ENCODE measurements around the gene ZNF385A. TPM values are rescaled to one million over a fixed set of nuclear protein-coding genes. Genes with fewer than 3 reads are reported as not detected.
"Not testable (repeated sequence)": the region's sequence is repeated elsewhere in the genome, so short reads cannot be mapped to it uniquely, and the experiment has no call there.

ZNF385A gene
- total and polyA plus RNA-seq, 2 of the 4 experiments (the other 2 are of a cell fraction): 0.36 to 2.5 TPM

DNA sequence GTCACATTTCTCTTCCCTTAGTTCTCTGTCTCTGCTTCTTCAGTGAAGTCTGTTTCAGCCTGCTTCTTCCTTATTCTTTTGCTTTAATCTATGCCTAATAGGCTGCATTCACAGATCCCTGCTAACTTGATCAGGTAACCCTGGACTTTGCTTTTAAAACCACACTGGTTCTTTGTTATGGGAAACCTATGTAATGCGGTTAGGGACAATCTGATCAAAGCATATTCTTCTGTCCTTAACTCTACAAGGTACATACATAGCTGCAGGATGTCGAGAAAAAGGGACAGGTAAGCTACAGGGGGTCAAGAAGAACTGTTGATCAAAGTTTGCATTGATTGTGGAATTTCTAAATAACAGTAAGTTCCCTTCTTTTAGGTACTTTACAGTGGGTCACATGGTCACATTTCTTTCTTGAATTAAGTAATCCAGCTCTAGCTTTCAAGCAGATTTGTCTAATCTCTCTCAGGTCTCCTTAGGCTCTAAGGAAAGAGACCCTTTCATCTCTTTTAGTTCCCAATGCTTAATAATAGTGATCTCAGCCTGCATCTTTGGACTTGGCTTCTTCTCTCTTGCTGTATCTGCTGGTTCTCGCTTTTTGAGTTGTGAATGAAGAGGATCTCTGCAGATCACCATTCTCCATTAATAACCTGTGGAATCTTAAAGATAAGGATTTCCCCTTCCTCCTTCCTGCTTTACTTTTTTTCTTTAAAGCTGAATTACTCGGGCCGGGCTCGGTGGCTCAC is 55.8 kb downstream of the ZNF385A start:
- no peak overlapping the region for H2AK9ac ChIP-seq (replicated peaks; ENCODE audit: low read depth, low read length, poor library complexity)
- peak overlapping the region; percentile 77; the same call in 1 of the 2 replicates for H3K14ac ChIP-seq (replicated peaks; ENCODE audit: low read depth, low read length)
- CTCF ChIA-PET: interaction anchor here (0.6 kb wide), 1 partner anchor 110 kb away, joined by 3 read pairs; no protein-coding TSS in a partner anchor
- intact Hi-C loops (cut with micrococcal nuclease): no loop called here
- WGBS, 2 experiments (ENCODE audit: extremely low coverage in 2 of 2, insufficient read length in 1 of 2): no CpG with 5 or more reads among the region's 6 CpGs
- no peak overlapping the region for H2AFZ ChIP-seq (replicated peaks; ENCODE audit: low read length, poor library complexity)
- H2BK120ac ChIP-seq (ENCODE audit: low read depth, low read length): no peak overlapping the region
- H3K9ac ChIP-seq (ENCODE audit: low read depth, low read length): no peak overlapping the region
- ATAC-seq (ENCODE audit: low read depth): no peak
- 0 out of 2 replicates have a peak, but pooled peaks cover 4% of the 10 kb centered on the region for H3K36me3 ChIP-seq (ENCODE audit: control insufficient read depth, insufficient read depth, low read length)
- no peak overlapping the region for H2BK20ac ChIP-seq (ENCODE audit: low read depth, low read length)
- no peak overlapping the region for H3K18ac ChIP-seq (ENCODE audit: low read depth, low read length)
- BruUV-seq (replicated peaks): no TSS peak
- no peaks in the 10 kb centered on the region for H3K27me3 ChIP-seq (ENCODE audit: control insufficient read depth, insufficient read depth, low read length)
- no peak overlapping the region for H2BK5ac ChIP-seq (ENCODE audit: low read depth, low read length, poor library complexity, severe bottlenecking)
- in situ Hi-C loops (cut with MboI; ENCODE audit: low sequenced_read_pairs): no loop called here
- H2AK5ac ChIP-seq (ENCODE audit: low read depth, low read length): no peak overlapping the region
- no peak overlapping the region for H4K8ac ChIP-seq (ENCODE audit: low read depth in 2 of 2, low read length in 2 of 2)
- peaks cover 14 to 68% of the 10 kb centered on the region in 2 experiments; a peak in 3 of 4 replicates for H3K79me1 ChIP-seq (ENCODE audit: low read depth in 1 of 2, low read length in 2 of 2)
- H4K91ac ChIP-seq (ENCODE audit: insufficient read depth, low read depth, low read length): no peak overlapping the region
- peaks cover 7% of the 10 kb centered on the region for H3K4me1 ChIP-seq (ENCODE audit: control insufficient read depth, insufficient read depth, low read length)
- H2BK15ac ChIP-seq (ENCODE audit: low read depth, low read length): no peak overlapping the region; the same call in 2 of the 3 replicates
- H4K20me1 ChIP-seq (ENCODE audit: insufficient read depth, low read length): peaks cover 21% of the 10 kb centered on the region; the same call in 1 of the 2 replicates
- no peak overlapping the region for H3K4me3 ChIP-seq (ENCODE audit: insufficient read depth, low read depth, low read length)
- 0 out of 2 replicates have a peak overlapping the region, but pooled peaks have one; percentile 9 for H3K4me2 ChIP-seq (ENCODE audit: low read depth, low read length)
- H4K5ac ChIP-seq (ENCODE audit: low read depth, low read length): no peak overlapping the region
- H3K9me3 ChIP-seq (ENCODE audit: control insufficient read depth, insufficient read depth, low read length): no peaks in the 10 kb centered on the region
- POLR2A ChIA-PET (ENCODE audit: unreplicated experiment): no interaction called here
- H3K9me1 ChIP-seq (ENCODE audit: insufficient read depth, low read length): peaks cover 10% of the 10 kb centered on the region
- DNase-seq: no peak
- no peak overlapping the region for H3K56ac ChIP-seq (ENCODE audit: extremely low read depth, insufficient read depth, low read length)
- H3K27ac ChIP-seq (ENCODE audit: insufficient read depth, low read length): no peak overlapping the region
- dilution Hi-C loops (cut with HindIII; ENCODE audit: low sequenced_read_pairs, unreplicated experiment): no loop called here
- TF ChIP-seq MAZ (IDR thresholded peaks at IDR 0.05; ENCODE audit: borderline replicate concordance, low read depth, low read length) (no peak), RFX5 (IDR thresholded peaks at IDR 0.05; ENCODE audit: low read depth, low read length) (no peak)
- TF ChIP-seq, protein P1, sequence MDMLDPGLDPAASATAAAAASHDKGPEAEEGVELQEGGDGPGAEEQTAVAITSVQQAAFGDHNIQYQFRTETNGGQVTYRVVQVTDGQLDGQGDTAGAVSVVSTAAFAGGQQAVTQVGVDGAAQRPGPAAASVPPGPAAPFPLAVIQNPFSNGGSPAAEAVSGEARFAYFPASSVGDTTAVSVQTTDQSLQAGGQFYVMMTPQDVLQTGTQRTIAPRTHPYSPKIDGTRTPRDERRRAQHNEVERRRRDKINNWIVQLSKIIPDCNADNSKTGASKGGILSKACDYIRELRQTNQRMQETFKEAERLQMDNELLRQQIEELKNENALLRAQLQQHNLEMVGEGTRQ (IDR thresholded peaks at IDR 0.05; ENCODE audit: low read depth, low read length): peak; percentile 45
- no peak overlapping the region; the same call in 1 of the 2 replicates for H3K4ac ChIP-seq (ENCODE audit: low read depth, low read length)
- peak overlapping the region; percentile 84 for H3K23ac ChIP-seq (ENCODE audit: low read depth, low read length)

DNA sequence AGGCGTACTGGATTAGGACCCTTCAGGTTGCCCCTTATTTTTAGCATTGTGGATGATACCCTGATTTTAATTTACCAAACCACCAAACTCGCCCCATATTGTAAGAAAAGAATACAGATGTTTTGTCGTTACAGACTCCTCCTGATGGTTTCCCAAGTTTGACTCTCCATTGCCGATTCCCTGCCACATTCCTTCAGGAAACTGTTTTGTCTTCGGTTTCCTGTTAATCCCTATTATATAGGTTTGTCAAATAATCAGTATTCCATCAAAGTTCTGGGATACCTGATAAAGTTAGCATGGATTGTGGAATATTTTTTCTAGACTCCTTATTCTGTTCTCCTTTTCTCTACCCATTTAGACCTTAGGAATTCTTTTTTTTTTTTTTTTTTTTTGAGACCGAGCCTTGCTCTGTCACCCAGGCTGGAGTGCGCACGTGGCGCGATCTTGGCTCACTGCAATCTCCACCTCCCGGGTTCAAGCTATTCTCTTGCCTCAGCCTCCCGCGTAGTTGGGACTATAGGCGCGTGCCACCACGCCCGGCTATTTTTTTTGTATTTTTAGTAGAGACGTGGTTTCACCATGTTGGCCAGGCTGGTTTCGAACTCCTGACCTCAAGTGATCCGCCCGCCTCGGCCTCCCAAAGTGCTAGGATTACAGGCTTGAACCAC is 59.0 kb downstream of the ZNF385A start:
- H4K8ac ChIP-seq (ENCODE audit: low read depth in 2 of 2, low read length in 2 of 2): peak overlapping the region; percentile 84 to 99
- H3K56ac ChIP-seq (ENCODE audit: extremely low read depth, insufficient read depth, low read length): peak overlapping the region; percentile 95
- WGBS, 2 experiments (ENCODE audit: extremely low coverage in 2 of 2, insufficient read length in 1 of 2): no CpG with 5 or more reads among the region's 22 CpGs
- H4K5ac ChIP-seq (ENCODE audit: low read depth, low read length): peak overlapping the region; percentile 95
- H3K36me3 ChIP-seq (ENCODE audit: control insufficient read depth, insufficient read depth, low read length); H3K9me1 ChIP-seq (ENCODE audit: insufficient read depth, low read length); dilution Hi-C loops (cut with HindIII; ENCODE audit: low sequenced_read_pairs, unreplicated experiment); H3K9me3 ChIP-seq (ENCODE audit: control insufficient read depth, insufficient read depth, low read length); DNase-seq; H3K27me3 ChIP-seq (ENCODE audit: control insufficient read depth, insufficient read depth, low read length); H2BK20ac ChIP-seq (ENCODE audit: low read depth, low read length); in situ Hi-C loops (cut with MboI; ENCODE audit: low sequenced_read_pairs); H4K20me1 ChIP-seq (ENCODE audit: insufficient read depth, low read length); H3K4me1 ChIP-seq (ENCODE audit: control insufficient read depth, insufficient read depth, low read length); ATAC-seq (ENCODE audit: low read depth): not testable (repeated sequence)
- peak overlapping the region; percentile 96 for H3K4ac ChIP-seq (ENCODE audit: low read depth, low read length)
- peak overlapping the region; percentile 90 for H2AFZ ChIP-seq (replicated peaks; ENCODE audit: low read length, poor library complexity)
- peak overlapping the region; percentile 97 for H2AK9ac ChIP-seq (replicated peaks; ENCODE audit: low read depth, low read length, poor library complexity)
- peak overlapping the region; percentile 92 for H2BK5ac ChIP-seq (ENCODE audit: low read depth, low read length, poor library complexity, severe bottlenecking)
- H3K4me3 ChIP-seq (ENCODE audit: insufficient read depth, low read depth, low read length): peak overlapping the region; percentile 78
- H2BK120ac ChIP-seq (ENCODE audit: low read depth, low read length): peak overlapping the region; percentile 53; the same call in 1 of the 2 replicates
- peak overlapping the region; percentile 95 for H3K27ac ChIP-seq (ENCODE audit: insufficient read depth, low read length)
- ChIA-PET CTCF (interaction anchor here (0.7 to 2.5 kb wide), 13 partner anchors 9 to 105 kb away, joined by 3 to 16 read pairs (median 3); no protein-coding TSS in a partner anchor), POLR2A (ENCODE audit: unreplicated experiment) (interaction anchor here (0.5 to 1.4 kb wide), 6 partner anchors 12 to 441 kb away, joined by 3 to 7 read pairs (median 4); no protein-coding TSS in a partner anchor)
- H3K79me1 ChIP-seq (ENCODE audit: low read depth in 1 of 2, low read length in 2 of 2): peaks cover 10 to 38% of the 10 kb centered on the region in 2 experiments; a peak in 3 of 4 replicates
- peak overlapping the region; percentile 98 for H3K9ac ChIP-seq (ENCODE audit: low read depth, low read length)
- H2BK15ac ChIP-seq (ENCODE audit: low read depth, low read length): peak overlapping the region; percentile 31; the same call in 1 of the 3 replicates
- BruUV-seq (replicated peaks): TSS peak; percentile 89
- intact Hi-C loops (cut with micrococcal nuclease): loop anchor here (1.0 kb wide), 1 partner anchor 45 kb away; the partner anchor contains the start of genes CBX5 and HNRNPA1
- peak overlapping the region; percentile 98 for H3K14ac ChIP-seq (replicated peaks; ENCODE audit: low read depth, low read length)
- peak overlapping the region; percentile 93 for H2AK5ac ChIP-seq (ENCODE audit: low read depth, low read length)
- peak overlapping the region; percentile 74 for H3K18ac ChIP-seq (ENCODE audit: low read depth, low read length)
- H3K23ac ChIP-seq (ENCODE audit: low read depth, low read length): peak overlapping the region; percentile 96
- peak overlapping the region; percentile 86 for H4K91ac ChIP-seq (ENCODE audit: insufficient read depth, low read depth, low read length)
- peak overlapping the region; percentile 77 for H3K4me2 ChIP-seq (ENCODE audit: low read depth, low read length)
